IPS DF 19.7 (cell line): ENCODE data around the gene NMRK2.
"Not testable (repeated sequence)": the region's sequence is repeated elsewhere in the genome, so short reads cannot be mapped to it uniquely, and the experiment has no call there.

Experiments used
- DNase-seq: peaks from one replicate; pipeline ENCODE4 v3.0.0-alpha.2; 2013; ENCODE audit warnings: low read depth, low spot score

Gene NMRK2

GRCh38 chr19:3932931-3933810, at the start of gene NMRK2:
Gene NMRK2 (plus strand): TSS chr19:3933069. CDS start chr19:3933672, 603 bp downstream.
- DNase-seq, result peak; percentile 74

GRCh38 chr19:3890591-3890990, 42.3 kb upstream of the NMRK2 start:
- DNase-seq, result no peak

GRCh38 chr19:3893509-3894179, 39.2 kb upstream of the NMRK2 start:
- DNase-seq, result no peak

- not testable (repeated sequence) for DNase-seq
Observed at GRCh38 chr19:3894959-3895358, 37.9 kb upstream of the NMRK2 start.

GRCh38 chr19:3895788-3896187, 37.1 kb upstream of the NMRK2 start:
- DNase-seq, result no peak

- no peak for DNase-seq
Observed at GRCh38 chr19:3897936-3898335, 34.9 kb upstream of the NMRK2 start.

GRCh38 chr19:3898426-3898825, 34.4 kb upstream of the NMRK2 start:
- no peak for DNase-seq

GRCh38 chr19:3899531-3900294, 33.2 kb upstream of the NMRK2 start:
- no peak for DNase-seq

- DNase-seq, result no peak
Observed at GRCh38 chr19:3902317-3902973, 30.4 kb upstream of the NMRK2 start.

- DNase-seq, result no peak
Observed at GRCh38 chr19:3904233-3904632, 28.6 kb upstream of the NMRK2 start.

- DNase-seq, result no peak
Observed at GRCh38 chr19:3907626-3908265, 25.1 kb upstream of the NMRK2 start.

- DNase-seq, result no peak
Observed at GRCh38 chr19:3908266-3909054, 24.4 kb upstream of the NMRK2 start.

GRCh38 chr19:3910105-3910504, 22.8 kb upstream of the NMRK2 start:
- DNase-seq, result no peak

GRCh38 chr19:3914199-3914598, 18.7 kb upstream of the NMRK2 start:
- no peak for DNase-seq

- no peak for DNase-seq
Observed at GRCh38 chr19:3916033-3916432, 16.8 kb upstream of the NMRK2 start.

GRCh38 chr19:3919793-3920192, 13.1 kb upstream of the NMRK2 start:
- DNase-seq, result no peak

GRCh38 chr19:3923096-3923758, 9.6 kb upstream of the NMRK2 start:
- DNase-seq, result no peak

- DNase-seq, result no peak
Observed at GRCh38 chr19:3923912-3924311, 9.0 kb upstream of the NMRK2 start.

- no peak for DNase-seq
Observed at GRCh38 chr19:3931041-3931440, 1.8 kb upstream of the NMRK2 start.
